HepG2 (cell line): ENCODE results near the gene PPP4R2. TPM values are rescaled to one million over a fixed set of nuclear protein-coding genes. Genes with fewer than 3 reads are reported as not detected.

Experiments used
- ARHGAP35 ChIP-seq: sonication (generic); formaldehyde crosslinking; IDR thresholded peaks from 2 replicates; pipeline ENCODE4 v1.9.0; 2022; ENCODE audit warnings: mild to moderate bottlenecking, inconsistent platforms, moderate library complexity, missing genetic modification reagents, borderline replicate concordance
- CSRNP1 ChIP-seq: sonication (generic); formaldehyde crosslinking; IDR thresholded peaks from 2 replicates; pipeline ENCODE4 v1.8.1; 2023; ENCODE audit warnings: mild to moderate bottlenecking, missing genetic modification reagents
- DDIT3 ChIP-seq: sonication (generic); formaldehyde crosslinking; IDR thresholded peaks from 2 replicates; pipeline ENCODE4 v1.4.0; 2020; ENCODE audit warnings: mild to moderate bottlenecking, missing genetic modification reagents
- HNRNPH1 ChIP-seq: fragments of 200-400 bp; formaldehyde crosslinking; optimal IDR thresholded peaks from 2 replicates; pipeline ENCODE3; 2017; ENCODE audit warnings: mild to moderate bottlenecking, low read depth, low read length
- HOXA5 ChIP-seq: sonication (generic); formaldehyde crosslinking; IDR thresholded peaks from 2 replicates; pipeline ENCODE4 v1.4.0; 2020; ENCODE audit warnings: missing genetic modification reagents
- HOXD1 ChIP-seq: sonication (generic); formaldehyde crosslinking; IDR thresholded peaks from 2 replicates; pipeline ENCODE4 v1.5.0; 2020; ENCODE audit warnings: missing genetic modification reagents
- JUND ChIP-seq: sonication (generic); formaldehyde crosslinking; IDR thresholded peaks from 2 replicates; pipeline ENCODE4 v1.8.0; 2022; ENCODE audit warnings: mild to moderate bottlenecking, missing genetic modification reagents
- KDM4B ChIP-seq: sonication (generic); formaldehyde crosslinking; IDR thresholded peaks from 2 replicates; pipeline ENCODE4 v1.4.0; 2020; ENCODE audit warnings: missing genetic modification reagents
- MAF1 ChIP-seq: sonication (generic); formaldehyde crosslinking; IDR thresholded peaks from 2 replicates; pipeline ENCODE4 v1.5.0; 2020; ENCODE audit warnings: missing genetic modification reagents, borderline replicate concordance
- NCOR1 ChIP-seq: fragments of 200-600 bp; sonication (generic); IDR thresholded peaks from 2 replicates; pipeline ENCODE4 v1.7.0; 2017; ENCODE audit warnings: antibody characterized with exemption, low read length, borderline replicate concordance
- NR2F1 ChIP-seq, 2 experiments: fragments of 450-650 bp in 1 of 2; formaldehyde crosslinking in 1 of 2; IDR thresholded peaks; 2 replicates each; pipeline versions ENCODE4 v1.5.0 to v1.6.1; 2016 to 2020; ENCODE audit warnings: mild to moderate bottlenecking in 1 of 2, missing compliant biosample characterization in 1 of 2, missing genetic modification reagents in 1 of 2, moderate library complexity in 1 of 2
- NR2F6 ChIP-seq, 2 experiments: IDR thresholded peaks; 2 replicates each; pipeline ENCODE4 v1.6.1; 2016; ENCODE audit warnings: antibody characterized with exemption in 1 of 2, mild to moderate bottlenecking in 1 of 2
- NRL ChIP-seq: sonication (generic); formaldehyde crosslinking; IDR thresholded peaks from 2 replicates; pipeline ENCODE4 v1.5.0; 2020; ENCODE audit warnings: missing genetic modification reagents, mild to moderate bottlenecking, moderate library complexity, borderline replicate concordance
- PHB2 ChIP-seq: fragments of 450-650 bp; IDR thresholded peaks from 2 replicates; pipeline ENCODE4 v1.6.1; 2018; ENCODE audit not compliant: partially characterized antibody
- PHF5A ChIP-seq: IDR thresholded peaks from one replicate; pipeline ENCODE4 v1.6.1; 2018; ENCODE audit warnings: low read depth, missing genetic modification reagents; ENCODE audit not compliant: unreplicated experiment
- RFX3 ChIP-seq: IDR thresholded peaks from 2 replicates; pipeline ENCODE4 v1.6.1; 2016; ENCODE audit warnings: missing biosample characterization, missing genetic modification reagents
- RORA ChIP-seq: sonication (generic); formaldehyde crosslinking; IDR thresholded peaks from 2 replicates; pipeline ENCODE4 v1.5.0; 2020; ENCODE audit warnings: mild to moderate bottlenecking, missing genetic modification reagents, moderate library complexity
- SAFB2 ChIP-seq: sonication (generic); formaldehyde crosslinking; IDR thresholded peaks from 2 replicates; pipeline ENCODE4 v1.5.1; 2020; ENCODE audit warnings: missing genetic modification reagents, low read depth, mild to moderate bottlenecking, borderline replicate concordance
- SOX5 ChIP-seq: IDR thresholded peaks from 2 replicates; pipeline ENCODE4 v1.6.1; 2016; ENCODE audit warnings: borderline replicate concordance
- TAF15 ChIP-seq: fragments of 200-400 bp; formaldehyde crosslinking; IDR thresholded peaks from one replicate; pipeline ENCODE4 v1.6.1; 2018; ENCODE audit warnings: mild to moderate bottlenecking, low read depth, low read length; ENCODE audit not compliant: poor library complexity, severe bottlenecking
- U2AF1 ChIP-seq: fragments of 200-400 bp; formaldehyde crosslinking; optimal IDR thresholded peaks from 2 replicates; pipeline ENCODE3; 2017; ENCODE audit warnings: mild to moderate bottlenecking, low read depth, low read length
- ZBTB42 ChIP-seq: sonication (generic); formaldehyde crosslinking; IDR thresholded peaks from 2 replicates; pipeline ENCODE4 v1.5.0; 2020; ENCODE audit warnings: mild to moderate bottlenecking, missing genetic modification reagents
- ZFP36 ChIP-seq: fragments of 150-350 bp; IDR thresholded peaks from 2 replicates; pipeline ENCODE4 v1.6.1; 2018; ENCODE audit warnings: borderline replicate concordance, low read length, low read depth; ENCODE audit not compliant: partially characterized antibody
- ZNF275 ChIP-seq: sonication (generic); formaldehyde crosslinking; IDR thresholded peaks from 2 replicates; pipeline ENCODE4 v1.8.0; 2022; ENCODE audit warnings: missing genetic modification reagents, mild to moderate bottlenecking, inconsistent platforms, borderline replicate concordance
- ZNF337 ChIP-seq: sonication (generic); formaldehyde crosslinking; IDR thresholded peaks from 2 replicates; pipeline ENCODE4 v1.5.1; 2020; ENCODE audit warnings: missing genetic modification reagents, low read depth, mild to moderate bottlenecking, borderline replicate concordance
- ZNF615 ChIP-seq: sonication (generic); formaldehyde crosslinking; IDR thresholded peaks from 2 replicates; pipeline ENCODE4 v1.5.0; 2020; ENCODE audit warnings: mild to moderate bottlenecking, missing genetic modification reagents, borderline replicate concordance
- polyA plus RNA-seq, 8 experiments: library from polyadenylated mRNA; depleted of rRNA in 3 of 8; stranded (reverse) in 7 of 8; unstranded in 1 of 8; fragments of >200 nt; fragmentation: Illumina TruSeq in 4 of 8; extraction: Trizol in 4 of 8; gene quantifications; 2 replicates each; pipeline versions ENCODE4 v1.2.1 to v1.2.3, GENCODE V29; 2011 to 2016; ENCODE audit warnings: low read depth in 4 of 8, missing spikeins in 1 of 8, mixed read lengths in 1 of 8; ENCODE audit not compliant: insufficient read depth in 1 of 8
- total RNA-seq, 5 experiments: library from RNA; depleted of rRNA; stranded (reverse); fragments of >200 nt; fragmentation: Illumina TruSeq; extraction: Trizol; gene quantifications; 2 replicates each; pipeline ENCODE4 v1.2.3, GENCODE V29; 2016; ENCODE audit warnings: low read depth in 1 of 5
- TF ChIP-seq, protein P1 (sequence below): sonication (generic); formaldehyde crosslinking; IDR thresholded peaks from 2 replicates; pipeline ENCODE4 v1.5.0; 2020; ENCODE audit warnings: missing genetic modification reagents

The PPP4R2 gene
- total and polyA plus RNA-seq, 2 of the 13 experiments (the other 11 are each of a cell fraction or from before 2014, with no cell fraction given) = 22.3 to 161 TPM

DNA sequence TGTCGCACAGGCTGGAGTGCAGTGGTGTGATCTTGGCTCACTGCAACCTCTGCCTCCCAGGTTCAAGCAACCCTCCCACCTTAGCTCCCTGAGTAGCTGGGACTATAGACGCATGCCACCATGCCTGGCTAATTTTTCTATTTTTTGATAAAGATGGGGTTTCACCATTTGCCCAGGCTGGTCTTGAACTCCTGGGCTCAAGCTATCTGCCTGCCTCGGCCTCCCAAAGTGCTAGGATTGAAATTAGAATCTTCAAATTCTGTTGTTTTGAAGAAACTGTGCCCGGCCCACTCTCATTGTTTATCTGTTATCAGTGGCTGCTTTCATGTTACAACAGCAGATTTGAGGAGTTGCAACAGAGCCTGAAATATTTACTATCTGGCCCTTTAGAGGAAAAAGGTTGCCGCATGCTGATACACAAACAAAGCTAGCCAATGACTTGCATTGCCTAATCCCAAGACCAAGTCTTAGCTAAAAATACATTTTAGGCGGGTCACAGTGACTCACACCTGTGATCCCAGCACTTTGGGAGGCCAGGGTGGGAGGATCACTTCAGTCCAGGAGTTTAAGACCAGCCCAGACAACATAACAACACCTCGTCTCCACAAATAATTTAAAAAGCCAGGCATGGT is 43.2 kb upstream of the PPP4R2 start (continued):
- TF ChIP-seq U2AF1 (no peak), MAF1 (CRISPR knock-in tag) (no peak), PHF5A (no peak), HOXA5 (CRISPR knock-in tag) (0 out of 2 replicates have a peak, but pooled peaks have one; percentile 34), RFX3 (no peak), ZNF615 (CRISPR knock-in tag) (no peak), RORA (CRISPR knock-in tag) (no peak), ZBTB42 (CRISPR knock-in tag) (no peak), ARHGAP35 (CRISPR knock-in tag) (no peak), ZFP36 (no peak), NRL (CRISPR knock-in tag) (no peak), NCOR1 (peak; percentile 81; the same call in 1 of the 2 replicates), KDM4B (peak; percentile 73; the same call in 1 of the 2 replicates), NR2F6 (IDR thresholded peaks at IDR 0.05) (peak; percentile 80), NR2F6 (CRISPR knock-in tag; IDR thresholded peaks at IDR 0.05) (peak; percentile 84), ZNF337 (CRISPR knock-in tag) (0 out of 2 replicates have a peak, but pooled peaks have one; percentile 52), ZNF275 (CRISPR knock-in tag) (no peak; the same call in 1 of the 2 replicates), SAFB2 (CRISPR knock-in tag) (no peak), SOX5 (CRISPR knock-in tag) (peak; percentile 95), DDIT3 (CRISPR knock-in tag) (peak; percentile 95), HNRNPH1 (no peak), PHB2 (no peak), CSRNP1 (no peak), NR2F1 (CRISPR knock-in tag; IDR thresholded peaks at IDR 0.05) (no peak; a peak in 1 of 4 replicates), TAF15 (no peak), JUND (CRISPR knock-in tag) (peak; percentile 85), HOXD1 (CRISPR knock-in tag) (peak; percentile 59; the same call in 1 of the 2 replicates)
- TF ChIP-seq, protein P1, sequence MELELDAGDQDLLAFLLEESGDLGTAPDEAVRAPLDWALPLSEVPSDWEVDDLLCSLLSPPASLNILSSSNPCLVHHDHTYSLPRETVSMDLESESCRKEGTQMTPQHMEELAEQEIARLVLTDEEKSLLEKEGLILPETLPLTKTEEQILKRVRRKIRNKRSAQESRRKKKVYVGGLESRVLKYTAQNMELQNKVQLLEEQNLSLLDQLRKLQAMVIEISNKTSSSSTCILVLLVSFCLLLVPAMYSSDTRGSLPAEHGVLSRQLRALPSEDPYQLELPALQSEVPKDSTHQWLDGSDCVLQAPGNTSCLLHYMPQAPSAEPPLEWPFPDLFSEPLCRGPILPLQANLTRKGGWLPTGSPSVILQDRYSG (CRISPR knock-in tag) = no peak
